Transverse colon (tissue), 4 donors: ENCODE measurements around the gene KATNIP.

ENCODE experiments used
- POLR2A ChIP-seq: fragments of 450-650 bp; IDR thresholded peaks from one replicate; pipeline ENCODE4 v1.6.1; 2016; ENCODE audit warnings: antibody characterized with exemption, mild to moderate bottlenecking, moderate library complexity
- POLR2AphosphoS5 ChIP-seq, 3 donors: sonication (generic); formaldehyde crosslinking; IDR thresholded peaks; one replicate each; pipeline ENCODE4 v1.6.1; 2016; ENCODE audit warnings: antibody characterized with exemption in 3 of 3
- TF ChIP-seq, protein P1 (sequence below), 5 experiments: fragments of 200-600 bp in 3 of 5; fragments of 450-650 bp in 2 of 5; sonication (generic) in 3 of 5; IDR thresholded peaks; 1 replicate in 2 of 5; 2 replicates in 3 of 5; pipeline ENCODE4 v1.5.1; 2016 to 2017; ENCODE audit warnings: antibody characterized with exemption in 5 of 5, inconsistent platforms in 3 of 5, mild to moderate bottlenecking in 2 of 5, moderate library complexity in 1 of 5

DNA sequence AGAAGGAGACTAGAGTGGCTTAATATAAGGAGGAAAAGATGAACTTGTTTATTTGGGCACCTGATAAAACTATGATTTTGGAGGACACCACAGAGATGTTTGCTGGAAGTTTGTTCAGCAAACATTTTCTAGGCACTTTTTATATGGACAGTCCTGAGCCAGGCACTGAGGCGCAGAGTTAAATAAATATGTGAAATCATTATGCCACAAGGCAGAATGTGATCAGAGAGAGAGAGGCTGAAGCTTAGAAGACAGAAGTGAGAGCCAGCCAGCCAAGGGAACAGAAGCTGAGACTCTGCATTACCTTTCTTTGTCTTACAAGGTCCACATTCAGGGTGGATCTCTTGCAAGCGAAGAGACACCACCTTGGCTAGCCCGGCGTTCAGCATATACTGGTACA, 21.6 kb upstream of the KATNIP start:
- TF ChIP-seq, protein P1, sequence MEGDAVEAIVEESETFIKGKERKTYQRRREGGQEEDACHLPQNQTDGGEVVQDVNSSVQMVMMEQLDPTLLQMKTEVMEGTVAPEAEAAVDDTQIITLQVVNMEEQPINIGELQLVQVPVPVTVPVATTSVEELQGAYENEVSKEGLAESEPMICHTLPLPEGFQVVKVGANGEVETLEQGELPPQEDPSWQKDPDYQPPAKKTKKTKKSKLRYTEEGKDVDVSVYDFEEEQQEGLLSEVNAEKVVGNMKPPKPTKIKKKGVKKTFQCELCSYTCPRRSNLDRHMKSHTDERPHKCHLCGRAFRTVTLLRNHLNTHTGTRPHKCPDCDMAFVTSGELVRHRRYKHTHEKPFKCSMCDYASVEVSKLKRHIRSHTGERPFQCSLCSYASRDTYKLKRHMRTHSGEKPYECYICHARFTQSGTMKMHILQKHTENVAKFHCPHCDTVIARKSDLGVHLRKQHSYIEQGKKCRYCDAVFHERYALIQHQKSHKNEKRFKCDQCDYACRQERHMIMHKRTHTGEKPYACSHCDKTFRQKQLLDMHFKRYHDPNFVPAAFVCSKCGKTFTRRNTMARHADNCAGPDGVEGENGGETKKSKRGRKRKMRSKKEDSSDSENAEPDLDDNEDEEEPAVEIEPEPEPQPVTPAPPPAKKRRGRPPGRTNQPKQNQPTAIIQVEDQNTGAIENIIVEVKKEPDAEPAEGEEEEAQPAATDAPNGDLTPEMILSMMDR (IDR thresholded peaks at IDR 0.05) = no peak
- no peak for TF ChIP-seq POLR2A
- no peak for TF ChIP-seq POLR2AphosphoS5 (IDR thresholded peaks at IDR 0.05)
